OCI-M2 (cell line): ENCODE results near the gene TRABD.

Experiments used
- DNase-seq: peaks from one replicate; lab custom pipeline; 2025; ENCODE audit not compliant: unreplicated experiment; lab: John Stamatoyannopoulos, UW

The TRABD gene

DNA sequence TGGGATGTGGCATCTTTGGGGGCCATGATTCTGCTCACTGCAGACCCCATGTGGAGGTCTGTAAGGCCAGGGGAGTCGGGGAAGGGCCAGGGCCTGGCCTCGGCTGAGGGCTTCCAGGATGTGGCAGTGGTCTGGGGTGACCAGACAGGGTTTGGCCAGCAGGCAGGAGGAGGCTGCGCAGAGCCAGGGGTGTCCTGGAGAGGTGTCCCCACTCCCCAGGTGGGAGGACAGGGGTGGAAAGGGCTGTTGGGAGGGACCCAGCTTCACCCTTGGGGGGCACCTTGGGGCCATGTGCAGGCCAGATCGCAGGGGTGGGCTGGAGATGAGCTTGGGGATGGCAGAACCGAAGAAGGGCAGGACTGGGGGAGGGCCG lies 11.7 kb upstream of the TRABD start:
- DNase-seq, result no peak

DNA sequence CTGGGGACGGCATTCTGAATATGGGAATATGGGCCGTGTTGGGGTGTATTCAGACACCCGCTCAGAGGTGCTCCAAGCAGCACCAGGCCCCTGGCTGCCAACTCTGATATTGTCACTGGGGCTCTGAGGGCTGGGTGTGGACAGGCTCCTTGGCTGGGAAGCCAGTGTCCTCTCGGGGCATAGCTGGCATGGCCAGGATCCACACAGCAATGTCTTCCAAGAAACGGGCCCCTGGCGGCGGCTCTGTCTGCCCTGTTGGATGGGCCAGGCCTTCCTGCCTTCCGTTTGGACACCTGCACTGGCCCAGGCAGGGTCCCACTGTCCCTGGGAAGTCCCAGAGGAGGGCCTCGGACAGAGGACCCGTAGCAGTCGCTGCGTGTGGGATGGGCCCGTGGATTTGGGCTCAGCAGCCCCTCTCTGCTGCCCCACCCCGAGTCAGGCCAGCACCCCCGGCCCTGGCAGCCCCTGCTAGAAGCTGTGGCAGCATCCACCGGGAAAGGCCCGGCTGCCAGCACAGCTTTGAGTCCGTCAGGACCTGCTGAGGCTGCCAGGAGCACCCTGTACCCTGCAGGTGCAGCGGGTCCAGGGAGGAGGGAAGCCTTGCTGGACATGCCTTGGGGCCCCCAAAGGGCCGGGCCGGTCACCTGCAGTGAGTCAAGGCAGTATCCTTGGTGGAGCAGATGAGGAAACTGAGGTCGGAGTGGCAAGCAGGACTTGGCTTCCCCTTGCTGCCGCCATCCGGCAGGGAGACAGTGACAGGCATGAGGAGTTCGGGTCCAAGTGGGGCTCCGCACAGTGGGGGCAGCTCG lies 11.1 kb upstream of the TRABD start:
- DNase-seq, result no peak

DNA sequence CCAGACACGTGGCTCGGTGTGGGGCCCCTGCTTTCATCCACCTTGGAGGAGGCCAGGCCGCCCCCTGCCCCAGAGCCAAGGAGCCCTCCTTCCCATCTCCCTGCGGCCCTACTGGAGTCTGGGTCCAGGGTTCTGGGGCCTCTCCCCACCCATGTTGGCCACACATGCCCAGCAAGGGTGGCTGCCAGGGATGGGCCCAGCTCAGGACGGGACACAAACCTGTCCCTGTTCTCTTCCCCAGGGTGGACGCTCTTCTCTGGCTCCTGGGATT lies 10.6 kb upstream of the TRABD start:
- DNase-seq, result no peak

DNA sequence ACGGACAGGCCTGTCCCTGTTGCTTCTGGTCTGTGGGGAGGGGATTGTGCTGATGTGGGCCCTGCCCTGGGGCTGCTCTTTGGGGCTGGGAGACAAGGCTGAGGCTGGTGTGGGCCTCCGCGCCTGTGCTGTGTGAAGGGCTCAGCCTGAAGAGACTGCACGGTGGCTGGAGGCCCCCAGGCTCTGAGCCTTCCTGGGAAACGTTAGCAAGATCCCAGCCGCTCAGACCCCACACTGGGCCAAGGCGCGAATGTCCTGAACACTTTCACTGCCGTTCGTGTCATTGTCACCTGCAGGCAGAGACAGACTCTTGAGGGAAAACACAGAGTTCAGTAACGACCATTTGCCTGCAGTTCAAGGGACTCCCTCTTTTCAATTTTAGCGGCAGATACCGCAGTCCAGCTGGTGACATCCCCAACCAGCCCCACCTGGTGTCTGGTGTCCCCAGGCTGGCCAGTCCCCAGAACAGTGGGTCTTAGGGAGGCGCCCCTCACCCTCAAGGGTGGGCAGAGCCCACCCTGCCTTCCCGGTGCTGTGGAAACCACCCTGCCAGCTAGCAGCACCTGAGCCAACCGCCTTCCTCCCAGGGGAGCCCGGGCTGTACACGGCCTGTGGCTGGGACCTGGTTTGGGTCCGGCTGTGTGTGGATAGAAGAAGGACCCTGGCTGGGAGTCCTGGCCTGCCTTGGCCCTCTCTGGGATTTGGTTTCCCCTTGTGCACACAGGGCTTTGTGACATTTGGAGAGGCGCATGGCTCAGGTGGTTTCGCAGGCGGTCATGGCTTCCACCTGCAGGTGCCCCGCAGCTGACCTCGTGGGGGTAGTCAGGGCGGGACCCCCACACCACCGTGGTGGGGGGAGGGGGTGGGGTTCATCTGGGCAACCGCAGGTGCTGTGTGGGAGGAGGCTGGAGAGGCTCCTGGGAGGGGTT lies 9.5 kb upstream of the TRABD start:
- DNase-seq, result no peak

DNA sequence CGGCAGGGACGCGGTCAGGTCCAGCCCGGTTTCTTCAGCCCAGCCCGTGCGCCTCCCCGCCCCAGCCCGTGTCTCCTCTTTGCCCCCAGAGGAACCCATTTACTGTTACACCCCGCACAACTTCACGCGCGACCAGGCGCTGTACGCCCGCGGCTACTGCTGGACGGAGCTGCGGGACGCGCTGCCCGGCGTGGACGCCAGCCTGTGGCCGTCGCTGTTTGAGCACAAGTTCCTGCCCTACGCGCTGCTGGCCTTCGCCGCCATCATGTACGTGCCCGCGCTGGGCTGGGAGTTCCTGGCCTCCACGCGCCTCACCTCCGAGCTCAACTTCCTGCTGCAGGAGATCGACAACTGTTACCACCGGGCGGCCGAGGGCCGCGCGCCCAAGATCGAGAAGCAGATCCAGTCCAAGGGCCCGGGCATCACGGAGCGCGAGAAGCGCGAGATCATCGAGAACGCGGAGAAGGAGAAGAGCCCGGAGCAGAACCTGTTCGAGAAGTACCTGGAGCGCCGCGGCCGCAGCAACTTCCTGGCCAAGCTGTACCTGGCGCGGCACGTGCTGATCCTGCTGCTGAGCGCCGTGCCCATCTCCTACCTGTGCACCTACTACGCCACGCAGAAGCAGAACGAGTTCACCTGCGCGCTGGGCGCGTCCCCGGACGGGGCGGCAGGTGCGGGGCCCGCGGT lies 8.7 kb upstream of the TRABD start:
- no peak for DNase-seq

DNA sequence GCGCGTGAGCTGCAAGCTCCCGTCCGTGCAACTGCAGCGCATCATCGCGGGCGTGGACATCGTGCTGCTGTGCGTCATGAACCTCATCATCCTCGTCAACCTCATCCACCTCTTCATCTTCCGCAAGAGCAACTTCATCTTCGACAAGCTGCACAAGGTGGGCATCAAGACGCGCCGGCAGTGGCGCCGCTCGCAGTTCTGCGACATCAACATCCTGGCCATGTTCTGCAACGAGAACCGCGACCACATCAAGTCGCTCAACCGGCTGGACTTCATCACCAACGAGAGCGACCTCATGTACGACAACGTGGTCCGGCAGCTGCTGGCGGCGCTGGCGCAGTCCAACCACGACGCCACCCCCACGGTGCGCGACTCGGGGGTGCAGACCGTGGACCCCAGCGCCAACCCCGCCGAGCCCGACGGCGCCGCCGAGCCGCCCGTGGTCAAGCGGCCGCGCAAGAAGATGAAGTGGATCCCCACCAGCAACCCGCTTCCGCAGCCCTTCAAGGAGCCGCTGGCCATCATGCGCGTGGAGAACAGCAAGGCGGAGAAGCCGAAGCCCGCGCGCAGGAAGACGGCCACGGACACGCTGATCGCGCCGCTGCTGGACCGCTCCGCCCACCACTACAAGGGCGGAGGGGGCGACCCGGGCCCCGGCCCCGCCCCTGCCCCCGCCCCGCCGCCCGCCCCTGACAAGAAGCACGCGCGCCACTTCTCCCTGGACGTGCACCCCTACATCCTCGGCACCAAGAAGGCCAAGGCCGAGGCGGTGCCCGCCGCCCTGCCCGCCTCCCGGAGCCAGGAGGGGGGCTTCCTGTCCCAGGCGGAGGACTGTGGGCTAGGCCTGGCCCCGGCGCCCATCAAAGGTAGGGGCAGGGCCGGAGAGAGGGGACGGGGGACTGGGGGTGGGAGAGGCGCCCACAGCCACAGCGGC lies 7.9 kb upstream of the TRABD start:
- no peak for DNase-seq

DNA sequence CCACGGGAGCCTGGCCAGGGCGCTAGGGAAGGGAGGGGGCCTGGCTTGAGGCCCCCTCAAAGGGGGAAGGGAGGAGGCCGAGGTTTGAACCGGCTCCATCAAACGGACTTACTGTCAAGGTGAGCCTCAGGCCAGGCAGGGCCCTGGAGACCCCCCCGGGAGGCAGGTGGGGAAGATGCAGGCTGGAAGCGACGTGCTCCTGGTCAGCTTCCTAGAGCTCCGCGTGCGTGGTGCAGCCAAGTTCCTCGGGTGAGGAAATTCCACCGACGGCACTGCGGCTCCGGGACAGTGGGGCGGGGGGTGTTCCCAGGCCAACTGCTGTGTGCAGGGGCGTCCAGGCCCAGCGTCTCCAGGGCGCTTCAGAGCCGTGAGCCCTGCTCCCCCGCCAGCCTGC lies 7.2 kb upstream of the TRABD start:
- DNase-seq, result no peak

DNA sequence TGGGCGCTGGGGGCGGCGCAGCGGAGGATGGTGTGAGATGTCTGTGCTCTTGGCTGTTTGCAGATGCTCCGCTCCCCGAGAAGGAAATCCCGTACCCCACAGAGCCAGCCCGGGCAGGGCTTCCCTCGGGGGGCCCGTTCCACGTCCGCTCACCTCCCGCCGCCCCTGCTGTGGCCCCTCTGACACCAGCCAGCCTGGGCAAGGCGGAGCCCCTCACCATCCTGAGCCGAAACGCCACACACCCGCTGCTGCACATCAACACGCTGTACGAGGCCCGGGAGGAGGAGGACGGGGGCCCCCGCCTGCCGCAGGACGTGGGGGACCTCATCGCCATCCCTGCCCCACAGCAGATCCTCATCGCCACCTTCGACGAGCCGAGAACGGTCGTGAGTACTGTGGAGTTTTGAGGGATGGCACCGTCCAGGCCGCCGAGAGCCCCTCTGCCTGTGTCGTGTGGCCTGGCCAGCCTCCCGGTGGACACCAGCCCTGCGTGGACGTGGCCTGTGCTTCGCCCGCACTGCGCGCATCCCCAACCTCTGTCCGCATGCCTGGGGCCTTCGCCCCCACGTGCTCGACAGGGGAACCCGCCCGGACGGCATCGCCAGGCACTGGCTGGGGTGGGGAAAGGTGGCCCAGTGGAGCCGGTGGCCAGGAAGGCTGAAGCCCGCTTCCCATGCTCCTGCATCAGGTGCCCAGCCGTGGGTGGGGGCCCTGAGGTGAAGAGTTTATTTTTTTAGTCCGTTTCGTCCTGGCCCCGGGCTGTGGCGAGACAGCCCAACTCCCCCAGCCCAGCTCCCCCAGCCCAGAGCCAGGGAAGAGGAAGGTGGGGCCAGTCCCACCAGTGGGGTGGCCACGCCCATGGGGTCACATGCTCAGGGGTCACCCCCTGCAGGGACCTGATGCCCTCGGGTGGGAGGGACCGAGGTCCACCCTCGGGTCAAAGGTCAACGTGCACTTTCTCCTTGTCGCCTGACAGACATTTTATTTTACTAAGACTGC lies 6.5 kb upstream of the TRABD start:
- no peak for DNase-seq

DNA sequence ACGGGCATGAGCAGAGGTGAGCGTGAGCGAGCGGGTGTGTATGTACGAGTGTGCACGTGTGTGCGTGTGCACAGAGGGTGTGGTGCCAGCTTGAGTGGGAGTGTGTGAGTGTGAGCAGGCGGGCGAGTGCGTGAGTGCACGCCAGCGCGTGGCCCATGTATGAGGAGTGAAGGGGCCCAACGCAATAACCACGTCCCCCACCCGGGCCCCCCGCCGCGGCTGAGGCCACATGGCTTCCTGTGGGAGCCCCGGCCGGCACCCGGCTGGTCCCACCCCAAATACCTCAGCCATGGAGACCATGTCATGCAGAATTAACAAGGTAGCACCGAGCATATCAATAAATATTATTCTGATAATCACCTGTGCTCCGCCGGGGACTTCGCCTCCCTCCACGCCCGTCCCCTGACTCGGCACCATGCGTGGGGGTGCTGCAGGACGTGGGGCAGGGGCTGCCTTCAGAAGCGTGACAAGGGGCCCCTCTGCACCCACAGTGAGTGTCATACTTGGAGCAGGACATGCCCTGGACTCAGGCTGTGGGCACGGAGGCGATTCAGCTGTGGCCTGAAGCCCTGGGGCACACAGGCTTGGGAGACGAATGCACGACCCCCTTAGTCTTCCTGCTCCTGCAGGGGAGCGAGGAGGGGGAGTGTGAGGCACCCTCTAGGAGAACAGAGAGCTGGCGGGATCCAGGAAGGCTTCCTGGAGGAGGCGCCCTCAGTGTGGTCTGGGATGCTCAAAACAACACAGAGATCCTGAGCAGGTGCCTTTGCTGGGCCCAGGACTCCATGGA lies 5.6 kb upstream of the TRABD start:
- no peak for DNase-seq

DNA sequence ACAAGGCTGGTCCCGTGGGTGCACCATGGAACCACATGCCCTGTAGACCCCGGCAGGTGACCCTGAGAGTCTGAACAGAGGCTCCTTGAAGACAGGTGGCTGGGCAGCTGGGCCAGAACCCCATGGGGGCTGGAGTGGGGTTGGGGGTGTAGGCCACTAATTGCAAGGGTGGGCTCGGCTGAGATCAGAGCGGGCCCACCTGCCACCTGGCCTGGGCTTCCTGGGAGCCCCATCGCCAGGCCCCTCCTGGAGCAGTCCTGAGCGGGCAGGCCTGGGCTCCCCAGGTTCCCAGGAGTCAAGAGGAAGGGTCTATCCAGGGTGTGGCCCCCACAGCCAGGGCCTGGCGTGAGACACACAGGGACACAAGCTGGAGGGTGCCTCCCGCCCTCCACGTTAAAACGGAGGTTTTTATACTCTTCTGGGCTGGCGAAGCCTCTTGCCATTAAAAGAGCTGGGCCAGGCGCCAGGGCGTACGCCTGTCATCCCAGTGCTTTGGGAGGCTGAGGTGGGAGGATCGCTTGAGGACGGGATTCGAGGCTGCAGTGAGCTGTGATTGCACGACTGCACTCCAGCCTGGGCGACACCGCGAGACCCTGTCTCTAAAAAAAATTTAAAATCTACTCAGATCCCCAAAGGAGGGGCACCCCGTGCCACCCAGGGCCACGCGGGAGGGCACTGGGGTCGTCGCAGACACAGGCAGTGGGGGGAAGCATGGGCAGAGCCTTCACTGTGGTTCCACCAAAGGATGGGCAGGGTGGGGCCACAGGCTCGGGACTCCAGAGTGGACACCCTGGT lies 4.8 kb upstream of the TRABD start:
- no peak for DNase-seq

DNA sequence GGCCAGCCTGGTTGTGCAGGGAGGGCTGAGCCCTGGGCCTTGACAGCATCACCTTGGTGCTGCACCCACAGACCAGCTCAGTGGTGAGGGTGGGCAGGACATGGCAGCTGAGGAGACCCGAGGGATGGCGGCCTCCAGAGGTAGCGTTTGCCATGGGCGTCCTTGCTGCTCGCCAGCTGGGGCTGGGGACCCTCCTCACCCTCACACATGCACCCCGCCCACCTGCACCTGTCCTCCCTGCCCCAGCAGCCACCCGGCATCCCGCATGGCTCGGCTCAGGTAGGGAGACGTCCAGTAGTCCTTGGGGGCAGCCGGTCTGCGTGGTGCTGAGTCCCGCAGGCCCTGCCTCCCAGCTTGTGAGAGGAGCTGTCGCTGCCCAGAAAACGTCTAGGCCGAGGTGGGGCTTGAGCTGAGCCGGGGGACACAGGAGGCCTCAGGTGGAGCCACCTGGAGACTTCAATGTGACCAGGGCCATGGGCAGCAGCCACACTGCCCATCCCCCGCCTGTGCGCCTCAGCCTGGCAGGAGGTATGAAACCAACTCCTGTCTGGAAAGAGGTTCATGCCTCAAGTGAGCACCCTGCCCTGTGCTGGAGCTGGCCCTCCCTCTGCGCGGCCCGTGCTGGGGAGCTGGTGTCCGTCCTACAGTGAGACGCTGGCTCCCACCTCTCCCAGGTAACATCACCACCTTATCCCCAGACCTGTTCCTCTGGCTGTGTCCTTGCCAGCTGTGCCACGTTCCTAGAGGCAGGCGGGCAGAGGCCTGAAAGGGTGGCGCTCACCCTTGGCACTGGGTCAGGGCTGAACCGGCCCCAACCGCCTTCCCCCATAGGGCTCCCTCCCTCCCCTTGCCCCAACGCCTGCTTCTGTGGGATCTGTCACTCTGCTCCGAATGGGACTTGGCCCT lies 3.3 kb upstream of the TRABD start:
- DNase-seq, result no peak

DNA sequence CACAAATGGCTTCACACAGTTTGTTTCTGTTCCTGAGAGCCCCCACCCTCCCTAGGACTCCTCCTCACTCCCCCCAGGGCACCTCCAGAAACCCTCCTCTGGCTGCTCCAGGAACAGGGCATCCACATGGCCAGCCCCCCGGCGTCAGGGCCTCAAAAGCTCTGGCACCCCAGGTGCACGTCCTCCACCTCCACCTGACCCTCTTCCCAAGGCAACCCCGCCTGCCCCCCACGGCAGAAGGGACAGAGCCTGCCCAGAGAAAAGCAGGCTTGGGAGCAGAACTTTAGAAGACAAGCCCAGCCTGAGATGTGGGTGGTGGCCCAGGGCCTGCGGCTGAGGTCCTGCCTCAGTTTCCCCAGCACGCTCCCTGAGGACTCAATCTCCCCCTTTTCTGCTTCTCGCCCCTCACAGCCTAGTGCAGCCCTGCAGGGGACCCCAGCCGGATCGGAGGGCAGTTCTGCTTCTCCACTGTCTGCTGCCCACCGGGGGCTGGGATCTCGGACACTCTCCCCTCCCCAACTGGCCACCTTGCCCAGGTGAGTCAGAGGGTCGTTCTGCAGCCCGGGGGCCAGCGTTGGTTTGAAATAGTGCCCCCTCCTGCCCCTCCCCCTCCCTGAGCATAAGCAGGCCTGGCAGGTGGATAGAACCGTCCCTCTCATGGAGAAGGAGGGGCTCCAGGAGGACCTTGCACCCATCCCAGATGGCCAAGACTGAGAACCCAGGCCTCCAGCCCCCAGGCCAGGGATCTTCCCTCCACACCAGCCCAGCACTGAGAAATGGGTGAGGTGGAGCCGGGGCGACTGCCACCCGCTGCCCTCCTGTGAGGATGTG lies 2.4 kb upstream of the TRABD start:
- no peak for DNase-seq

DNA sequence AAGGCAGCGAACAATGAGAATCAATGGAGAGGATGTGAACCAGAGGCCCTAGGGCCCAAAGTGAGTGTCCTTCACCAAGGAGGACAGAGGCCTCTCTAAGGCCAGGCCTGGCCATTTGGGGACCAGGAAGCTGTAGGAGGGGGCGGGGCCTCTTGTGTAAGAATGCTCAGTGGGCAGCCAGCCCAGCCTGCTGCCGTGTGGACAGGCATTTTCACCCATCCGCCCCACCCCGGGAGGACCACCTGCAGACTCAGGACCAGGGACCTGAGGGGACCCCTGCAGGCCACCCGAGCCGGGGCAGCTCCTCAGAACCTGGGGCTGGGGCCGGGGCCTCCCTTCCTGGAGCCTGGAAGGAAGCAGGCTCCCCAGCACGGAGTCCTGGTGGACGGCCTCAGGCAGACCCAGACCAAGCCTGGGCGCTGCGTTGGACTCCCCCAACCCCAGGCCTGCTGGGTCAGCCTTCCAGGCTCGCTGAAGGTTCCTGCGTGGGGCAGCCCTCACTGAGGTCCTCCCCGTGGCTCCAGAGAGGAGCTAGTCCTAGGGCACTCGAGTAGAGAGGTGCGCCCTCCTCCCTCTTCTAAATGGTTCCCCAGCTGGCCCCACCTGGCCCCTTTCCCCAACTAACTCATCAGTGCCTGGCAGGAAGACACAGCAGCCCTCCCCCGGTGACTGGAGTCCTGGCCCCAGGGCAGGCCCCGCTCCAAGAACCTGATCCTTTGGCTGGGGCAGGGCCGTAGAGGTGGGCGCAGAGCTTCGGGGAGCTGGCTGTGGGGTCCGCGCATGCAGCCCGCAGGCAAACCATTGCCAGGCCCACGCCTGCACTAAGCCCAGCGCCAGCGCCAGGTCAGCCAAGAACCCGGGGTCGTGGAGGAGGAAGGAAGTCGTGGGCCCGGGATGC lies 1.5 kb upstream of the TRABD start:
- DNase-seq, result no peak

DNA sequence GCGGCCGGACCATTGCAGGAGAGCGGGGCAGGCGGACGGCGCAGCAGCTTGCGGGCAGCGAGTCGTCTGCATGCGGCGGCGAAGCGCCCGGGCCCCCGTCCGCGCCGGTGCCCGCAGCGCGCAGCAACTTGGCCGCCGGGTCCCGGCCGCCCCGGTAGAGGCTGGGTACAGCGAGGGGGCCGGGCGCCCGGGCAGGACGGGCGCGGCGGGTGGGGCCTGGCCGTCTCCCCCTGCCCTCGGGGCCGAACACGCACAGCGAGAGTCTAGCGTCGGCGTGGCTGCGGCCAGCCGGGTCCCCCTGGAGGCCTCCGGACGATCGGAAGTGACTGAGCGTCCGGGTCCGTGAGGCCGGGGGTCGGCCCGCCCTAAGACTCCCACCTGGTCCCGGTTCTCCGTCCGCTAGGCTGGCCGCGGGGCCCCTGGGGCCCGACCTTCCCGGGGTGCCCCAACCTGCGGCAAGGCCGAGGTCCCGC lies 775 bp upstream of the TRABD start:
- DNase-seq, result no peak

DNA sequence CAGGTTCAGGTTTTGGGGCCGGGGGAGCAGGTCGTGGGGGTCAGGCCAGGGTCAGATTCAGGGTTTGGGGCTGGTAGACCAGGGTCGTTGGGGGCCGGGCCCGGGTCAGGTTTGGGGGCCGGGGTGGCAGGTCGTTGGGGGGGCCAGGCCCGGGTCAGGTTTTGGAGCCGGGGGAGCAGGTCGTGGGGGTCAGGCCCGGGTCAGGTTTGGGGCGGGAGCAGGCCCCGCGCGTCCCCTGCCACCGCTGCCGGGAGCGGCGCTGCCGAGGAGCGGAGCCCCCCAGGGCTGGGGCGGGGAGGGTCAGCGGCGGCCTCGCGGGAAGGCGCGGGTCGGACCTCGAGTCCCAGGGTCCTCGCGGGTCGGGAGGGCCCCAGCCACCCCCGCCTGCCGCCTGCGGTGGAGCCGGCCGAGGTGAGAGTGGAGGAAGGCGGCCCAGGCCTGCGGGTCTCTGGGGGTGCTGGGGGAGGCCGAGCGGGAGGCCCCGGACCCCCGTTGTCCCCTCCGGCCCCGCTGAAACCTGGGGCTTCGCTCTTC lies 535 bp downstream of the TRABD start:
- DNase-seq, result no peak
